ENCODE data around the gene SVBP.
"Not testable (repeated sequence)": the region's sequence is repeated elsewhere in the genome, so short reads cannot be mapped to it uniquely, and the experiment has no call there.

The SVBP gene, protein sequence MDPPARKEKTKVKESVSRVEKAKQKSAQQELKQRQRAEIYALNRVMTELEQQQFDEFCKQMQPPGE

GRCh38 chr1:42816585-42817439, at the start of gene SVBP, which contains the start of gene ERMAP:
Gene SVBP, minus strand, starts transcription at chr1:42817397. Its CDS starts 853 bp downstream, at chr1:42816544.
Gene ERMAP, plus strand, starts transcription at chr1:42817122. Its CDS starts 13,327 bp downstream, at chr1:42830449.
- H3K27me3 Mint-ChIP-seq (ENCODE audit: low read depth, poor library complexity) = no peaks in the 10 kb centered on the region
- H3K4me3 Mint-ChIP-seq = peak within 1 kb of the TSS; percentile 90
- no peaks in the 10 kb centered on the region for H3K9me3 Mint-ChIP-seq
- H3K27ac Mint-ChIP-seq = peak within 1 kb of the TSS; percentile 89
- H3K36me3 Mint-ChIP-seq (ENCODE audit: low read depth) = peaks cover 21% of the 10 kb centered on the region
- peaks cover 17% of the 10 kb centered on the region for H3K4me1 Mint-ChIP-seq
- peak; percentile 98 for DNase-seq
- TF ChIP-seq, protein P1, sequence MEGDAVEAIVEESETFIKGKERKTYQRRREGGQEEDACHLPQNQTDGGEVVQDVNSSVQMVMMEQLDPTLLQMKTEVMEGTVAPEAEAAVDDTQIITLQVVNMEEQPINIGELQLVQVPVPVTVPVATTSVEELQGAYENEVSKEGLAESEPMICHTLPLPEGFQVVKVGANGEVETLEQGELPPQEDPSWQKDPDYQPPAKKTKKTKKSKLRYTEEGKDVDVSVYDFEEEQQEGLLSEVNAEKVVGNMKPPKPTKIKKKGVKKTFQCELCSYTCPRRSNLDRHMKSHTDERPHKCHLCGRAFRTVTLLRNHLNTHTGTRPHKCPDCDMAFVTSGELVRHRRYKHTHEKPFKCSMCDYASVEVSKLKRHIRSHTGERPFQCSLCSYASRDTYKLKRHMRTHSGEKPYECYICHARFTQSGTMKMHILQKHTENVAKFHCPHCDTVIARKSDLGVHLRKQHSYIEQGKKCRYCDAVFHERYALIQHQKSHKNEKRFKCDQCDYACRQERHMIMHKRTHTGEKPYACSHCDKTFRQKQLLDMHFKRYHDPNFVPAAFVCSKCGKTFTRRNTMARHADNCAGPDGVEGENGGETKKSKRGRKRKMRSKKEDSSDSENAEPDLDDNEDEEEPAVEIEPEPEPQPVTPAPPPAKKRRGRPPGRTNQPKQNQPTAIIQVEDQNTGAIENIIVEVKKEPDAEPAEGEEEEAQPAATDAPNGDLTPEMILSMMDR (IDR thresholded peaks at IDR 0.05) = no peak

- Mint-ChIP-seq H3K27ac (no peak overlapping the region), H3K4me1 (no peaks in the 10 kb centered on the region), H3K9me3 (peaks cover 29% of the 10 kb centered on the region), H3K4me3 (no peak overlapping the region), H3K36me3 (ENCODE audit: low read depth) (no peaks in the 10 kb centered on the region), H3K27me3 (ENCODE audit: low read depth, poor library complexity) (peaks cover 36% of the 10 kb centered on the region)
- TF ChIP-seq, protein P1 (IDR thresholded peaks at IDR 0.05) = no peak
- DNase-seq = no peak
Measured at GRCh38 chr1:42866549-42866948, 49.4 kb upstream of the SVBP start.

GRCh38 chr1:42861014-42861399, 43.8 kb upstream of the SVBP start:
- Mint-ChIP-seq H3K36me3 (ENCODE audit: low read depth) (peaks cover 46% of the 10 kb centered on the region), H3K27me3 (ENCODE audit: low read depth, poor library complexity) (peaks cover 22% of the 10 kb centered on the region), H3K4me3 (no peak overlapping the region), H3K4me1 (no peaks in the 10 kb centered on the region), H3K9me3 (peaks cover 80% of the 10 kb centered on the region), H3K27ac (no peak overlapping the region)
- no peak for DNase-seq
- TF ChIP-seq, protein P1 (IDR thresholded peaks at IDR 0.05) = no peak

- no peak for DNase-seq
- no peak overlapping the region for H3K4me3 Mint-ChIP-seq
- no peak overlapping the region for H3K27ac Mint-ChIP-seq
- TF ChIP-seq, protein P1 (IDR thresholded peaks at IDR 0.05) = no peak
- no peaks in the 10 kb centered on the region for H3K4me1 Mint-ChIP-seq
- H3K9me3 Mint-ChIP-seq = peaks cover 84% of the 10 kb centered on the region
- H3K36me3 Mint-ChIP-seq (ENCODE audit: low read depth) = peaks cover 52% of the 10 kb centered on the region
- H3K27me3 Mint-ChIP-seq (ENCODE audit: low read depth, poor library complexity) = peaks cover 17% of the 10 kb centered on the region
Measured at GRCh38 chr1:42860339-42861013, 43.3 kb upstream of the SVBP start.

GRCh38 chr1:42859366-42859765, 42.2 kb upstream of the SVBP start:
- H3K4me1 Mint-ChIP-seq, DNase-seq, H3K4me3 Mint-ChIP-seq, H3K27ac Mint-ChIP-seq: not testable (repeated sequence)
- Mint-ChIP-seq H3K9me3 (peaks cover 83% of the 10 kb centered on the region), H3K36me3 (ENCODE audit: low read depth) (peaks cover 59% of the 10 kb centered on the region), H3K27me3 (ENCODE audit: low read depth, poor library complexity) (peaks cover 15% of the 10 kb centered on the region)

GRCh38 chr1:42856554-42856953, 39.4 kb upstream of the SVBP start:
- H3K27me3 Mint-ChIP-seq (ENCODE audit: low read depth, poor library complexity) = peaks cover 11% of the 10 kb centered on the region
- not testable (repeated sequence) for H3K4me1 Mint-ChIP-seq, DNase-seq, H3K4me3 Mint-ChIP-seq, H3K27ac Mint-ChIP-seq
- H3K36me3 Mint-ChIP-seq (ENCODE audit: low read depth) = peaks cover 85% of the 10 kb centered on the region
- peaks cover 89% of the 10 kb centered on the region for H3K9me3 Mint-ChIP-seq

Data from nephron progenitor cell (in vitro differentiated cells).